Stomach (tissue), 4 donors: Measurements from ENCODE around the gene GATAD1.
"Not testable (repeated sequence)": the region's sequence is repeated elsewhere in the genome, so short reads cannot be mapped to it uniquely, and the experiment has no call there.

Experiments used
- CTCF ChIP-seq, 7 experiments: fragments of 450-650 bp in 4 of 7; fragments of 200-600 bp in 3 of 7; sonication (generic) in 3 of 7; IDR thresholded peaks; one replicate each; pipeline ENCODE4 v1.5.1; 2016 to 2019; ENCODE audit warnings: antibody characterized with exemption in 7 of 7, control low read depth in 2 of 7, mild to moderate bottlenecking in 1 of 7
- POLR2A ChIP-seq, 4 donors: fragments of 450-650 bp; IDR thresholded peaks; one replicate each; pipeline ENCODE4 v1.6.1; 2016; ENCODE audit warnings: antibody characterized with exemption in 4 of 4, control low read depth in 2 of 4, mild to moderate bottlenecking in 1 of 4, moderate library complexity in 1 of 4
- POLR2AphosphoS5 ChIP-seq, 3 donors: sonication (generic); formaldehyde crosslinking; IDR thresholded peaks; one replicate each; pipeline ENCODE4 v1.6.1; 2016; ENCODE audit warnings: antibody characterized with exemption in 3 of 3

- TF ChIP-seq POLR2A, CTCF, POLR2AphosphoS5 (IDR thresholded peaks at IDR 0.05): not testable (repeated sequence)
Observed at GRCh38 chr7:92483624-92484023, 36.3 kb downstream of the GATAD1 start.
